Activated naive CD4-positive, alpha-beta T cell (primary cell): ENCODE results near the gene NANOS1.

Experiments used
- DNase-seq, 4 experiments: peaks; one replicate each; lab custom pipeline; 2025; lab: John Stamatoyannopoulos, UW

Gene NANOS1

GRCh38 chr10:119061352-119061751, 31.8 kb downstream of the NANOS1 start:
- no peak for DNase-seq

- no peak for DNase-seq
These were observed 32.4 kb downstream of the NANOS1 start for GRCh38 chr10:119061926-119062325.

- DNase-seq = no peak
These were observed 41.1 kb downstream of the NANOS1 start for GRCh38 chr10:119070395-119071165.

- DNase-seq = no peak
These were observed 44.1 kb downstream of the NANOS1 start for GRCh38 chr10:119073584-119073983.

- no peak for DNase-seq
These were observed 49.1 kb downstream of the NANOS1 start for GRCh38 chr10:119078422-119079179.

- DNase-seq = peak; percentile 36 to 60 (median 43)
These were observed 50.3 kb downstream of the NANOS1 start for GRCh38 chr10:119079599-119080520.

GRCh38 chr10:119080521-119081259, 51.2 kb downstream of the NANOS1 start, which contains the start of gene EIF3A:
TSS of gene EIF3A (minus strand) at chr10:119080817. CDS start at chr10:119080676, 141 bp downstream.
- peak; percentile 75 to 89 (median 81) for DNase-seq
